ENCODE measurements around the gene SPTB.

GRCh38 chr14:64906022-64906421, 26.3 kb upstream of the SPTB start:
- TF ChIP-seq CTCF (IDR thresholded peaks at IDR 0.05; ENCODE audit: low read length) (no peak), EZH2phosphoT487 (IDR thresholded peaks at IDR 0.05; ENCODE audit: low read length) (no peak), EZH2 (optimal IDR thresholded peaks at IDR 0.05; ENCODE audit: low read depth, low read length) (no peak)
